Stimulated activated CD4-positive, alpha-beta T cell treated with anti-CD3 and anti-CD28 coated beads, Interleukin-15, amount 100 ng/mL, for 24 hours (primary cell): ENCODE results near the gene ENOX1.

ENCODE experiments used
- DNase-seq: peaks from one replicate; pipeline ENCODE4 v3.0.0-alpha.2; 2020

Gene ENOX1

DNA sequence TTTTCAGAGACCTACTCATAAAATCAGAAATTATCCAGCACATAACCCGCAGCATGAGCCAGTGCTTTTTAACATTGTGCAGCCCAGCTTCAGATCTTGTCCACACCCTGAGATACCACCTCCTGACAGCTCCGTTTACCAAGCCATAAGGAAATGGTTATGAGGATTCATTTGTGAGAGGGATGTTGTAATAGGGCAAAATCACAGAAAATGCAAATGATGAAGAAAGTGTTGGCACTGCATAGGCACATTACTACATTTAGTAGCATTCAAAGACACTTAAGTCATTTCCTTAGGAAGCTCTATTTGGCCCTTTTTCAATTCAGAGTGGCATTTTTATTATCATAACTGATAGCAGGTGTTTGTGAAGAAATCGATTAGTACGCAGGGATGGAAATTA, 485.9 kb downstream of the ENOX1 start:
- DNase-seq: no peak

DNA sequence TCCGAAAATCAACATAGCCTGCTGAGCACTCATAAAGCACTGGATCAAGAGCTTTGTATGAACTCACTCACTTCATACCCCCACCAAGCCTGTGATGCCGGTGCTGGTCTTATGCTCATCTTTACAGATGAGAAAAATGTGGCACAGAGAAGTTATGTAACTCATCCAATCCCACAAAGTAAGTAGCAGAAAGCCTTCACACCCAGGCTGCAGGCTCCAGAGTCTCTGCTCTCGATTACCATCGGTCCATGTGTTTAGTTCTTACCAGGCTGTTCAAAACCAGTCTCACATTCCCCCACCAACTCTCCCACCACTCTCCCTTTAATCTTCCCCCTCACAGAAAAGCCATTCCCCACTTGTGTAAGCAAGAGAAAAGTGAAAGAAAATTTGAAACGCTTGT, 487.4 kb downstream of the ENOX1 start:
- DNase-seq: no peak

DNA sequence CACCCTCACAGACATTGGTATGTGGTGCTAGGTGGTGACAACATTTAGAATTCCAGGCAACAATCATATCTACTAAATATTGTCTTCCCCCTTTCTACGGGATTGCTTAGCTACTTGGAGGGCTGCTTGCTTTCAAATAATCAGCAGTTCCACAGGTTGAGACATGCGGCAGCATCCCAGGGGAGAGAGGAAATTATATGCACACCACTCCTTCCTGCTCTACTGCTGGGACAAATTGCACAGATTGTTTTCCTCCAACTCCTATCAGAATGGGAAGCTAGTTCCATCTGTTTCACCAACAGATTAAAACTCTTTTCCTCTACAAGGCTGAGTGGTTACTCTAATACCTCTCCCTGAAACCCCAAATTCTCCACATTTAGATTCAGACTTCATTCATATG, 488.0 kb downstream of the ENOX1 start:
- no peak for DNase-seq

DNA sequence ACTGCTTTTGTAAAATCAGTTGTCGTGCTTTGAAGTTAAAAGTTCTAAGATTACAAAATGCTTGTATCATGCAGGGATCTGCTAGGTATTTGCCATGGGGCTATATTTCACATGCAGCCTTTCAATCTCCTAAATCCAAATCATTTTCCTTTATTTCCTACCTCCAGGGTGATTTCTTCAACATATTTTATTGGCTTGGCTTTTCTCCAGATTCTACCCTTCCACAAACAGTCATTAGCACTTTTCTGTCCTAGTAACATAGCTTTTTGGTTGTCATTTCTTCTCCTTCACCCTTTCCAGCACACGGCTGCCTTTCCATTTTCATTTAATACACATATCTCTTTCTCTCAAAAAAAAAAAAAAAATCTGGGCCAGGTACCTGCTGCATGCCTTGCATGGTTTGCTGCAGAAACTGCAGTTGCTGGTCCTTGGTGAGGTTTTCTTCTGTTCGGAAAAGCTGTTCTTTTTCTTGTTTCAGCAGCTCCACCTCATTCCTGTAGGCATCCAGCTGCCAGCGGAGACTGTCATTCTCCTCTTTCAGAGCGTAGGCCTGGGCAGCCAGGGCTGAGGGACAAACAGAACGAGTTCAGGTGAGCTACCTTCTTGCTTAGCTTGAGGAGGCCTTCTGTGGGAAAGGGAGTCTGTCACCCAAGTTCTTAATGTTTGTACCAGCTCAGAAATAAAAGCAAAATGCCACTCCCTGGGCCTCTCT, 488.6 kb downstream of the ENOX1 start:
- no peak for DNase-seq

DNA sequence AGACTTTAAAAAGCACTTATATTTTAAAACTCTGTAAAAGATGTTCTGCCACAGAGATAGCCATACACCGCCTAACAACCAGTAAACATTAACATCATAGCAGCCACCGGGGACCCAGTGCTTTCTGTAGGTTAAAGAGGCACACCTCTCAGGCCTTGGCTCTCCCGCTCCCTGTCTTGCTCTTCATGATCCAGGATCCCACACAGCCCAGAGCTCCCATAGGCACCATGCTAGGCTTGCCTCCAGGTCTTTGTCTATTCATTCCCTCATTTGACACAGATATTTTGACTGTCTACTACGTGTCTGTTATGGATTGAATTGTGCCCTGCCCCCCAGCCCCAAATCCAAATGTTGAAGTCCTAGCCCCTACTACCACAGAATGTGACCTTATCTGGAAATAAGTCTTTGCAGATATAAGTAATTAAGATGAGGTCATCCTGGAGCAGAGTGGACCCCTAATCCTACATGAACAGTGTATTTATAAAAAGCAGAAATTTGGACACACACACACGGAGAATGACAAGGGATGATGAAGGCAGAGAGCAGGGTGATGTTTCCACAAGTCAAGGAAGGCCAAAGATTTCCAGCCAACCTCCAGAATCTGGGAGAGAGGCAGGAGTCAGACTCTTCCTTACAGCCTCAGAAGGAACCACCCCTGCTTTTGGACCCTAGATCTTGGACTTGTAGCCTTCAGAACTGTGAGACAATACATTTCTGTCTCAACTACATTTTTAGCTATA, 490.8 kb downstream of the ENOX1 start:
- DNase-seq: no peak

DNA sequence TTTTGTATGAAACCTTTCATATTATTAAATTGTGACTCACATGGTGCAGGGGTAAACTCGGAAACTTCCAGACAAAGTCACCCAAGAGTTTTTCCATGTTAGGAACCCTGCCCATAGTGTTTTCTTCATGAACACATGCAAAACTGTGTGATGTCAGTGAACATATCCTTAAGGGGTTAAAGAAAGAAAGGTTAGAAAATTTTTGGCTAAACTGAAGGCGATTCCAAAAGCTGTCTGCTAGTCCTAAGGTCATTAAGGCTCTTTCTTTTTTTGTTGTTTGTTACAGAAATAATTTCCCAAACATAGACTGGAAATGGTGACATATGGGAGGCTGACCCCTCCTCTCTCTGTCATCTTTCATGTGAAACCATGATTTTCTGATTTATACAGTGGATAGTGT, 491.5 kb downstream of the ENOX1 start:
- no peak for DNase-seq

DNA sequence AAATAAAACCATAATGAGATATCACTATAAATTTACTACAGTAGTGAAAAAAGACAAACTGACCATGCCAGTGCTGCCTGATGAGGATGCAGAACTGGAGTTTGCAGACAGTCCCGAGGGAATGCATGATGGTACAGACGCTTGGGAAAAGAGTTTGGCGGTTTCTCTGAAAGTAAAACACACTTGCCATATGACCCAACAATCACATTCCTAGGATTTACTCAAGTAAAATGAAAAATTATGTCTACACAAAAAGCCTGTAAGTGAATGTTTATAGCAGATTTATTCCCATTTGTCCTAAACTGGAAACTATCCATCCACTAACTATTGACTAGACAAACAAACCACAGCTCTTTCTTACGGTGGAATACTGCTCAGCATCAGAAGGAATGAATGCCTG, 492.4 kb downstream of the ENOX1 start:
- DNase-seq: no peak

GRCh38 chr13:43293986-43294385, 492.8 kb downstream of the ENOX1 start:
- no peak for DNase-seq

DNA sequence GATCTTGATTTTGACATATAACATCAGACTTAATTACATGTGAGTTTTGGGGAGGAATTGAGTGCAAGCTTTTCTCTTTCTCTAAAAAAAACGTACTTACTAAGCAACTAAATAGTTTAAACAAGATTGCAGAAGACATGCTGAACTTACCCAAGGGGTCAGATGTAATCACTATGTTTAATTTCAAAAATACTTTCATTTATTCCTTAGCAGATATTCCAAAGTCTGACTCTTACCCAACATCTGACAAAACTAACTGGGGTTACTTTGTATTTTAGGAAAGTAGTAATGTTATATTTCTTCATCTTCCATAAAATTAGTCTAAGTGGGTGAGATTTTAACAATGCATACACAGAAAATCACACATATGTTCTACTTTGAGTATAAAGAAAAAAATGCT, 493.2 kb downstream of the ENOX1 start:
- no peak for DNase-seq

- no peak for DNase-seq
Observed at GRCh38 chr13:43293008-43293407, 493.8 kb downstream of the ENOX1 start.

GRCh38 chr13:43291287-43292060, 495.3 kb downstream of the ENOX1 start:
- no peak for DNase-seq

GRCh38 chr13:43289470-43290255, 497.1 kb downstream of the ENOX1 start:
- no peak for DNase-seq

DNA sequence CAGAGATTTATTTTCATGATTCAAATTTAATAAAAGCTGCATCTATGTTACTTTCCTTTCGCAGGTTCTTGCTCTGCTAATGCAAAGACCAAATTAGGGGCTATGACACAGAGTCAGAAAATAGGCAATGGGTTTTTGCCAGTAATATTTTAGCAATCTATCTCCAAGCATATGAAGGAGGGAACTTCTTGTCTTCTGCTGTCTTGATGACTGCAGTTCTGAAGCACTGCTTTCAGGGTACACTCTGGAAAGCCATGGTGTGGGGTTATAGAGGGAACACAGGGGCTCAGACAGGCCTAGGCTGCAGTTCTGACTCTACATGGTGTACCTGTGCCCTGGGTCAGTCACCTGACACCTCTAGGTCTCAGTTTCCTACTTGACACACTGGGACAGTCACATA, 500.0 kb downstream of the ENOX1 start:
- no peak for DNase-seq

- DNase-seq: no peak
Observed at GRCh38 chr13:43285933-43286597, 500.7 kb downstream of the ENOX1 start.

GRCh38 chr13:43284162-43284561, 502.6 kb downstream of the ENOX1 start:
- no peak for DNase-seq

GRCh38 chr13:43279696-43280095, 507.1 kb downstream of the ENOX1 start:
- no peak for DNase-seq

DNA sequence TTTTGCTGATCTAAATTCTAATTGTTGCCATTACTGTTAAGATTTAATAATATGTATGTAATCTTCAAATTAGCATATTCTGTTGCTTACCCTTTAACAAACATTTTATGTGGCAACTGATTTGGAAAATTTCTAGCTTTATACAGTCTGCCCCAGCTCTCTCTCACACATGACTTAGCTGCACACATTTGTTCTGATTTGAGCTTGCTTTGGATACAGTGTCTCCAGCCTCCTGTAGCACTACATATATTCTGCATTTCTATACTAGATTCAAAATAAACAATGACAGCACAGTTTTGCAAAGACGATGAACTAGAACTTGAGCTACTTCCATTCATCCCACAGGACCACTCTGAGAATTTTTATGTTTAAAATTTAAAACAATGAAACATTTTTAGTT, 508.6 kb downstream of the ENOX1 start:
- no peak for DNase-seq

DNA sequence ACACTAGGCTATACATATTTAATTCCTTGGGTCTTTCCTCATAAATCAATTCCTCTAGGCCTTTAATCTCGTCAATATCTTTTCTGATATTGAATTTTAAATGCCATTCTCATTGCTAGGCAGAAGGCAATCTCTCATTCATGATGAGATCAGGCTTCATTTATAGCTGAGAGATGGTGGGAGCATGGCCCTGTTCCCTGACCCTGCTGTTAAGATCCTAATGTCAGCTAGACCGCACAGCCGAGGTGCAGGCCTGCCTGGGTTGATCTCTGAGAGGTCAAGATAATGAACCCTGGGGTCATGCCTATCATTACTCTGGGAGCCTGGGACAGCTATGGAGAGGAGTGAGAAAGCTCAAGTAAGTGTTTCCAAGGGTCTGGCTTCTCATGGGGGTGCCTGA, 509.6 kb downstream of the ENOX1 start:
- DNase-seq: no peak

DNA sequence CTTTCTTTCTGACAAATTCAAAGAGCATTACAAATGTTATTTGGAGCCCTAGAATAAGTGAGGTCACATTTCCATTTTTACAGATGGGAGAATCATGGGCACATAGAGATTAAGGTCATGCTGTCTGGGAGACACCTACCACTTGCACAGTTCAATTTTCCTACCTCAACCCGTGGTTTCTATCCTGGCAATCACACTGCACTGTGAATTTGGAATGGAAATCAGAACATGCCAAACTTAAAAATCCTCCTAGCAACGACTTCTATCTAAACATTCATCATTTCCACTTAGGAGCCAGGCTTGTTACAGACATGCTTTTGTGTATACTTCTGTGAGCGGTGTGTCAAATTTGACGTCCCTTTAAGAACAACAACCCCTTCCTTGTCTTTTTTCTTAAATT, 511.9 kb downstream of the ENOX1 start:
- DNase-seq: no peak

DNA sequence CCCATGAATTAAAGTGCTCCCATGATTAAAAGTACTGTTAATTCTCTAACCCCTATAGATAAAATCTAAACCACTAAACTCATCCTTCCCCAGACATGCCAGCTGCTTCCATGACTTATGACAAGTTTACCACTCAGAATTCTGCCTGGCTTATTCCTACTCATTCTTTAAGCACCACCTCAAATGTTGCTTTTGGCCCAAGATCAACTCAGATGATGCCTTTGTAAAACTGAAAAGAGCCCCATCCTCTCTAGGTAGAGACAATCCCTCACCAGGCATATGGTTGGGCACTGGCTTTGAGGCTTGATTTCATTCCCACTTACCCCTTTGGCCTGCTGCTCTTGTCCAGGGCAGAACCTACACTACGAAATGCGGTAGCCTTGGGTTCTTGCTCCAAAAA, 513.4 kb downstream of the ENOX1 start:
- no peak for DNase-seq

GRCh38 chr13:43272851-43273250, 513.9 kb downstream of the ENOX1 start:
- no peak for DNase-seq

- no peak for DNase-seq
Observed at GRCh38 chr13:43271152-43271551, 515.6 kb downstream of the ENOX1 start.
